PC-3 (cell line): Measurements from ENCODE around the gene WDR89. TPM values are rescaled to one million over a fixed set of nuclear protein-coding genes. Genes with fewer than 3 reads are reported as not detected.

ENCODE experiments used
- ATAC-seq: fragments of 200-7000 bp; cut with Tn5 transposase; 2 replicates; pipeline ENCODE4 v1.9.1; 2020; ENCODE audit warnings: mild to moderate bottlenecking, moderate library complexity
- BruUV-seq: library from RNA; stranded (reverse); fragments of 400-500 nt; replicated peaks from 2 replicates; lab custom pipeline; 2021; lab: Mats Ljungman, UMichigan
- CTCF ChIA-PET: fragments of 300-600 bp; sonication (Branson Sonifier 250); formaldehyde crosslinking; loops from one replicate; lab custom pipeline; 2022; ENCODE audit warnings: antibody characterized with exemption; lab: Charles Lee
- POLR2A ChIA-PET: fragments of 300-600 bp; sonication (Branson Sonifier 250); formaldehyde crosslinking; loops from one replicate; lab custom pipeline; 2022; ENCODE audit warnings: antibody characterized with exemption; ENCODE audit not compliant: unreplicated experiment; lab: Charles Lee
- DNase-seq: peaks from one replicate; pipeline ENCODE4 v3.0.0-alpha.2; 2015
- H2AFZ ChIP-seq: fragments of 300-600 bp; sonication (generic); 2 replicates; pipeline ENCODE4 v1.6.0; 2016; ENCODE audit warnings: antibody characterized with exemption, low read length
- H3F3A ChIP-seq: fragments of 300-600 bp; sonication (generic); one replicate; pipeline ENCODE4 v1.6.0; 2017; ENCODE audit warnings: antibody characterized with exemption, low read length, control low read depth, mild to moderate bottlenecking; ENCODE audit not compliant: unreplicated experiment
- H3K27ac ChIP-seq: fragments of 300-600 bp; sonication (generic); 2 replicates; pipeline ENCODE4 v1.5.1; 2016; ENCODE audit warnings: mild to moderate bottlenecking, low read length
- H3K27me3 ChIP-seq: fragments of 300-600 bp; sonication (generic); 2 replicates; pipeline ENCODE4 v1.6.1; 2016; ENCODE audit warnings: low read length, mixed read lengths
- H3K36me3 ChIP-seq: fragments of 300-600 bp; sonication (generic); 2 replicates; pipeline ENCODE4 v1.6.1; 2016; ENCODE audit warnings: low read depth, mixed run types, low read length, mixed read lengths
- H3K4me1 ChIP-seq: fragments of 300-600 bp; sonication (generic); 2 replicates; pipeline ENCODE4 v1.5.1; 2016; ENCODE audit warnings: low read length; ENCODE audit not compliant: insufficient read depth
- H3K4me2 ChIP-seq: fragments of 300-600 bp; sonication (generic); 2 replicates; pipeline ENCODE4 v1.6.0; 2016; ENCODE audit warnings: low read length
- H3K4me3 ChIP-seq: fragments of 300-600 bp; sonication (generic); 2 replicates; pipeline ENCODE4 v1.5.1; 2016; ENCODE audit warnings: mild to moderate bottlenecking, low read length, mixed read lengths
- H3K79me2 ChIP-seq: fragments of 300-600 bp; sonication (generic); 2 replicates; pipeline ENCODE4 v1.6.1; 2017; ENCODE audit warnings: low read length, mixed read lengths
- H3K9ac ChIP-seq: fragments of 300-600 bp; sonication (generic); 2 replicates; pipeline ENCODE4 v1.6.0; 2016; ENCODE audit warnings: mild to moderate bottlenecking, low read length
- H3K9me2 ChIP-seq: fragments of 300-600 bp; sonication (generic); replicated peaks from 2 replicates; pipeline ENCODE4 v1.6.1; 2016; ENCODE audit warnings: mixed run types, low read length, mixed read lengths
- H3K9me3 ChIP-seq: fragments of 300-600 bp; sonication (generic); 2 replicates; pipeline ENCODE4 v1.6.1; 2016; ENCODE audit warnings: low read length, mixed read lengths
- H4K20me1 ChIP-seq: fragments of 300-600 bp; sonication (generic); 2 replicates; pipeline ENCODE4 v1.6.1; 2016; ENCODE audit warnings: low read length, mixed read lengths
- CTCF ChIP-seq: fragments of 300-600 bp; sonication (generic); conservative IDR thresholded peaks from 2 replicates; pipeline ENCODE4 v1.5.1; 2017; ENCODE audit warnings: antibody characterized with exemption, low read depth, mild to moderate bottlenecking, low read length
- EZH2 ChIP-seq: fragments of 300-600 bp; sonication (generic); IDR thresholded peaks from one replicate; pipeline ENCODE4 v1.6.1; 2017; ENCODE audit warnings: antibody characterized with exemption, mild to moderate bottlenecking, low read length; ENCODE audit not compliant: unreplicated experiment
- EZH2phosphoT487 ChIP-seq: fragments of 300-600 bp; sonication (generic); IDR thresholded peaks from 2 replicates; pipeline ENCODE4 v1.6.1; 2018; ENCODE audit warnings: mild to moderate bottlenecking, antibody characterized with exemption, low read length, borderline replicate concordance
- intact Hi-C: fragments of 100-400 bp; cut with micrococcal nuclease; formaldehyde crosslinking; loops from 2 replicates; pipeline ENCODE4 v1.9.0; 2023
- total RNA-seq: library from RNA; depleted of rRNA; stranded (reverse); fragments of >200 nt; gene quantifications from 2 replicates; pipeline ENCODE4 v1.2.3, GENCODE V29; 2014; rRNA removed

WDR89 gene
- total RNA-seq, 1 experiment from 2014 or later, result 19.0 TPM

GRCh38 chr14:63547798-63548335 lies 93.8 kb downstream of the WDR89 start:
- Histone ChIP-seq H3K9me3 (no peaks in the 10 kb centered on the region), H3K4me3 (no peak overlapping the region), H3K79me2 (peaks cover 9% of the 10 kb centered on the region), H3K27ac (no peak overlapping the region), H4K20me1 (no peaks in the 10 kb centered on the region), H3K36me3 (no peaks in the 10 kb centered on the region), H2AFZ (no peak overlapping the region), H3K4me2 (no peak overlapping the region), H3K27me3 (no peaks in the 10 kb centered on the region), H3K9ac (no peak overlapping the region), H3F3A (no peaks in the 10 kb centered on the region), H3K4me1 (peaks cover 18% of the 10 kb centered on the region), H3K9me2 (no peaks in the 10 kb centered on the region)
- ChIA-PET CTCF (no interaction called here), POLR2A (interaction anchor here (0.6 kb wide), 1 partner anchor 82 kb away, joined by 3 read pairs; no protein-coding TSS in a partner anchor)
- DNase-seq (no peak), ATAC-seq (no peak)
- no peak for TF ChIP-seq EZH2phosphoT487
- no peak for TF ChIP-seq CTCF
- no peak for TF ChIP-seq EZH2
- BruUV-seq, result no TSS peak
- intact Hi-C loops, result no loop called here

Other genes starting within 250 kb of the WDR89 start
- gene PPP2R5E, start 98.5 kb downstream of the WDR89 start, total RNA-seq, result 17.2 and 26.4 TPM in 2 replicates
- gene SGPP1, start 86.2 kb upstream of the WDR89 start, total RNA-seq, result 15.9 and 19.3 TPM in 2 replicates
- gene SYNE2, start 211.1 kb upstream of the WDR89 start, total RNA-seq, result 16.0 and 20.7 TPM in 2 replicates